Lung microvascular endothelial cell (primary cell): Measurements from ENCODE around the gene NUP210L. TPM values are rescaled to one million over a fixed set of nuclear protein-coding genes. Genes with fewer than 3 reads are reported as not detected.
"Not testable (repeated sequence)": the region's sequence is repeated elsewhere in the genome, so short reads cannot be mapped to it uniquely, and the experiment has no call there.

Source experiments
- DNase-seq, 2 donors: peaks; one replicate each; pipeline versions ENCODE4 v3.0.0 to v3.0.0-alpha.2; 2010; ENCODE audit warnings: low read depth in 2 of 2
- total RNA-seq: library from RNA; depleted of rRNA; stranded (reverse); fragments of >200 nt; gene quantifications from 2 replicates; pipeline ENCODE4 v1.2.1, GENCODE V29; 2014

The NUP210L gene
- total RNA-seq, 1 donor from 2014 or later: 0.20 TPM

DNA sequence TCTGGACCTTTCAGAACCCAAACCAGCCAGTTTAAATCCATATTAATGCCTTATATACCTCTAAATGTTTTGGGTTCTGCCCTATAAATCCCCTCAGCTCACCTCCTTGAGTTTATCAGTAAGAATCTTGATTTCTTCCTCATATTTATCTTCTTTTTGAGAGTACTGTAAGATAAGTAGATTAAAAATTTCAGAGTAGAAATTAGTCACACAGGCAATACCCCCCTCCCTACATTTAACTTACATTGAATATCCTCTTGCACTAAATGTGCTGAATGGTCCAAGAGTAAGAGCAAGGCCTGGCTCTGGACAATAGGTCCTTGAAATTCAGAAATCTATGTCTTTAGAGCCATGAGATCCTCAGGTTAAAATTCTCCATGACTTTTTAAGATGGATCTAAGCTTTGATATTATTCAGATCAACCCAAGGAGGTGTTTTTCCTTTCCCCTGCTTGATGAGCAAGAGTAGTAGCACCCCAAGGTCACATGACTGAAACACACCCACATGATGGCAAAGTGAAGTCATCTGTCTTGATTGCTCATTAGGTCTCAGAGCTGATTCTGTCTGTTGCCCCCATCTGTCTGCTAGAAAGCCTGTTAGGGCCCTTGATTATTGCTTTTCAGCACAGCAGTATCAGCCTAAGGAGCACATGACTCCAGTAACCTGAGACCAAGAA is 15.8 kb upstream of the NUP210L start:
- DNase-seq: no peak

DNA sequence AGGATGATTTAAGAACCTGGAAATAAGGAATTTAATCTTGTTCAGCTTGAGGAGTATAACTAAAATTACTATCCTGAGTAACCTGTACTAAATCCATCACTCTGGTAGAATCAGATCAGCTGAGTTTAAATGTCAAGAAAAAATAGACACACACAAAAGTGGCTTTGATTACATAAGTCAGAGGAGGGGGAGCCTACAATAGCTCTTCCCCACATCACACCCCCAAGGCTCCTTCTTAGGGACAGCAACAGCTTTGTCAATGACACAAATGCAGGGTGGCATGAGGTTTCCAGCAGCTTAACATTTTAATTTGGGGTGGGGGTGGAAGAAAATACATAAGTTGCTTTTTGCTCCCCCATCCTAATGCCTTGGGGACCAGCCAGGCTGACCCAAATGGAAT is 12.6 kb upstream of the NUP210L start:
- DNase-seq: no peak

DNA sequence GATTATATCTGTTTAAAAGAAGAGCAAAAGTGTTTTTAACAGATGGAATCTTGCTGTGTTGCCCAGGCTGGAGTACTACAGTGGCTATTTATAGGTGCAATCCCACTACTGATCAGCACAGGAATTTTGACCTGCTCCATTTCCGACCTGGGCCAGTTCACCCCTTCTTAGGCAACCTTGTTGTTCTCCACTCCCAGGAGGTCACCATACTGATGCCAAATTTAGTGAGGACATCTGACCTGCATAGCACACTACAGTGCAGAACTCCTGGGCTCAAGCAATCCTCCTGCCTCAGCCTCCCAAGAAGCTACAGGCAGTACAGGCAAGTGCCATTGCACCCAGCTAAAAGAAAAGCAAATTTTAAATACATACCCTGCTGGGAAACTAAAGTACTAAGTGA is 11.3 kb upstream of the NUP210L start:
- no peak for DNase-seq

DNA sequence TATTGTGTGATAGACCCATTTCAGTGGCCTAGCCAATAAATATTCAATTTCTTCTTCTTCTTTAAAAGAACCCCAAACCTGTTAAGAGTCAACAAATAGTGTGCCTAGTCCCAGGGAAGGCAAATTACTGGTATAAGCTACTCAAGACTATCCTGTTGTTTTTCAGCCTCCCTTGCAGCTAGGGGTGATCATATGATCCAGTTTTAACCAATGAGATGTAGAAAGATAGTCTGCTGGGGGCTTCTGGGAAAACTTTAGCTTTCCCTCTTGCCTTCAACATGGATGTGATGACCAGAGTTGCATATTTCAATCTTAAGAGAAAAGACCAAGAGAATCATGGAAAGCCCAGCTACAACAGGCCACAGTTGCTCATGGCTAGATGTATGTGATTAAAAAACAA is 4.7 kb upstream of the NUP210L start:
- DNase-seq: no peak

DNA sequence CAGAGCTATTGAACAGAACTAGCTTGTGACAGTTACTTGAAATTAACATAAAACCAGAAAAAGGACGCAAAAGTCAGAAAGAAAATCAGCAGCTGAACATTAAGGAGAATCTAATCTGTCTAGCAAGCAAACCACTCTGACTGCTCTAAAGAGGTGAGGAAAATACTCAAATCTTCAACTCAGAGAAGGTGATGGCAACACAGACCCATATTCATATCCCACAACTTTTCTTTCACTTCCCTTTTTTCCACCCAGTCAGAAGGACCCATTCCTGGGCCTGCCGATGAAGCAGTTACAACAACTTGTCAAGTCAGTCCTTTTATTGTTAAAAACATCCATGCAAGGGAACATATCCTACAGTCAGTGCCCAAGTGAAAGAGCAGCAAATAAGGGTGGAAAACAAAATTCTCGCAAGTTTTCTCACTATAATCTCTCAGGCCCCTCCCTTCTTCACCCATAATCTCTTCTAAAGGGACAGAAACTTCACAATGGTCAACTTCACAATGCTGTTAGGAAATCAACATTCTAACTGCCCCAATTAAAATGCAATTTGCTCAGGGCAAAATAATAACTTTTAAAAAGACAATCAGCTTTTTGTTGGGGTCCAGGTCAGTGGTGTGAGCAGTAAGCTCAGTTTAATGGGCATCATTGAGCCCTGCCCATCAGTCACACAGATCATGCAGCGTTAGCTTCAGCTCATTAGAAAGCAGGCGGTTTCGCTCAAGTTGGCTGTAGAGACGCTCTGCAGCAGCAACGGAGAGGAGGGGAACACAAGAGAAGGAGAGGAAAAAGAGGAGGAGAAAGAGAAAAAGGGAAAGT is 3.6 kb upstream of the NUP210L start:
- DNase-seq: no peak

DNA sequence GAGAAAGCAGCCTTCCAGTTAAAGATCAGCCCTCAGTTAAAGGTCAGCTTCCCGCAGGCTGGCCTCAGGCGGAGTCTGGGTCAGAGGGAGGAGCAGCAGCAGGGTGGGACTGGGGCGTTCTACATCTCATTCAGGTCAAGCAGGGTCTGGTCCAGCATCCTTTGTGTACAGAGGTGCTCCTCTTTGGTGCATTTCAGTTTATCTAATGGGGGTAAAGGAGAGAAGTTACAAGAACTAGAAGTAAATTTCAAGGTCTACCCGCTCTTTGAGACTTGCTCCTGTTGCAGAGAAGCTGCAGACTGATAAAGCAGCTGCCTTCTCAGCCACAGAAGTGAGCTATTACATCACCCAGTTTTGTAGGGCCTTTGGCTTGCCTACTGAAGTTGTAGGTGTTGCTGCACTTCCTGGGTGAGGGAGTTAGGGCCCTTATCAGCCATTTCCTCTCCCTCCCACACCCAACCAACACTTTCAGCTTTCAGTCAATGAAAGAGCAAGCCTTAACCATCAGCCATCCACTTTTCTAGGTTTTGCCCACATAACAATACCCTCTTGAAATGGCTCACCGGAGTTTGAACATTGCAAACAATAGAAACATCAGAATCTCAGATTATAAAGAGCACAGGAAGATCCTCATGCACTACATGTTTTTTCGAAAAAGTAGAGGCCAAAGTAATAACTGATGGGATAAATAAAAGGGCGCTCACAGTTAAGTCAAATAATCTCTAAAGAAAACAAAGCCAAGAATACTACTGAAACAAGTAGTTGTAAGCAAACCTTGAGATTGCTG is 2.8 kb upstream of the NUP210L start:
- DNase-seq: no peak

DNA sequence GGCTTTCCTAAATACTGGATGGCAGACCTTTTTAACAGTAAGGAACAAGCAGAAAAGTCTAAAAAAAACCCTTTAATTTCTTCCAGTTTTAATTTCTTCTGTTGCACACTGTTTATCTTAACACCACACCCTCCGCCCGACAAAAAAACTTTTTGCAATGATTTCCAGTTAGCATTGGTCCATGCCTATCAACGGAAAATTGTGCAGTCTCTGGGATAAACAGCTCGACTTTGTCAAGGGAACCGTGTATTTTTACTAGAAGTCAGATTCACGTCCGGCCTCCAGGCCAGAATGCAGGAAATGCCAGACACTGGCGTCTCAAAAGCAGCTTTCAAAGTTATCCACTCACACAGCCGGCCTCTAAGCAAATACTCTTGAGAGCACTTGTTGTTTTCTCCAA is 378 bp upstream of the NUP210L start:
- peak; percentile 92 to 93 for DNase-seq

DNA sequence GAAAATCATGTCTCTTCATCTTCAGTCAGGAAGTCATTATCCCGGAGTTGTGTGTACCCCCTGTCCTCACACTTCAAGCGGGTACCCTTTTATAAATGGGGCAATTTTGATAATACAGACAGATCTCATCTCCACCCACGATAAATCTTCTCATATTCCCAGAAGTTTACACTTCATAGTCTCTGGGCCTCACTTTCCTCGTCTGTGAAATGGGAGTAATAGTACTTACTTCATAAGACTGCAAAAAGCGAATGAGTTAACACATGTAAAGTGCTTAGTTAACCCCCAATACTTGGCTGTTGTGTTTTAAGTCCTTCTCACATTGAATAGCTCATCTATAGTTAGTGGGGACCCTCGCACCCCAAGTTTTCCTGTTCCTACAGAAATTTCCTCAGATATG is 820 bp downstream of the NUP210L start:
- no peak for DNase-seq

DNA sequence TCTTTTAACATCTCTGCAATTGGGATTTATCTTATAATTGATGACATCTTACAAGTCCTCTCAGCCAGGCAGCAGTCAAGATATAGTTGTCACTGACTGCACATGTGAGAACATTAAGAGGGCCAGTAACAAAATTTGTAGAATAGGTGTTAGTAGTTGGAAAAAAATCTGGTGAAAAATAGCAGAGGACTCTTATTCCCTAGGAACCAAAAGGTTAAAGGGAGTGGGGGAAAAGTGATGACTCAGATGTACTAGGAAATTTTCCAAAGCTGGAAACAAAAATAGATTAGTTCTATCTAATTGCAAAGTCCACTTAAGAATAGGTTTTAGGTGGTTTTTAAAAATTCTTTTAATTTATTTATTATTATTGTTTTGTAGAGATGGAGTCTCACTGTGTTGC is 3.6 kb downstream of the NUP210L start:
- peak in 1 of 2 donors; percentile 50 for DNase-seq

DNA sequence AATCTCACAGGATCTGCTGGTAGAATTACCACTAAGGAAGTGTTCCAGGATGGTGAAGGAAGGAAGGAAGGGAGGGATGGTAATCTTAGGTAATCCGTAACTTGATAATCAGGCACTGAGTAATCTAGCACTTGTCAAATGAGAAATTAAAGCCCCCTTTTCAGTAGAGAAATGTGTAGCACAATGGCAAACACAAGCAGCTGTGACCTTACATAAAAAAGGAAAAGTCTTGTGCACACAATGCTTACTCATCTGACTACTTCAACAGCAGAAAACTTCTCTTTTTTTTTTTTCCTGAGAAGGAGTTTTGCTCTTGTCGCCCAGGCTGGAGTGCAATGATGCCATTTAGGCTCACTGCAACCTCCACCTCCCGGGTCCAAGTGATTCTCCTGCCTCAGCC is 6.1 kb downstream of the NUP210L start:
- peak; percentile 18 to 49 for DNase-seq

DNA sequence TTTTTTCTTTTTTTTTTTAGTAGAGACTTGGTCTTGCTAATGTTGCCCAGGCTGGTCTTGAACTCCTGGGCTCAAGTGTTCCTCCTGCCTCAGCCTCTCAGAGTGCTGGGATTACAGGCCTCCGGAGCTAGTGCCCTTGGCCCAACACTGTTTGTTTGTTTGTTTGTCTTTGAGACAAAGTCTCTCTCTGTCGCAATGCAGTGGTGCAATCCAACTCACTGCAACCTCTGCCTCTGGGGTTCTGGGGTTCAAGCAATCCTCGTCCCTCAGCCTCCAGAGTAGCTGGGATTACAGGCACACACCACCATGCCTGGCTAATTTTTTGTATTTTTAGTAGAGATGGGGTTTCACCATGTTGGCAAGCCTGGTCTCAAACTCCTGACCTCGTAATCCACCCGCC is 7.4 kb downstream of the NUP210L start:
- DNase-seq: not testable (repeated sequence)

DNA sequence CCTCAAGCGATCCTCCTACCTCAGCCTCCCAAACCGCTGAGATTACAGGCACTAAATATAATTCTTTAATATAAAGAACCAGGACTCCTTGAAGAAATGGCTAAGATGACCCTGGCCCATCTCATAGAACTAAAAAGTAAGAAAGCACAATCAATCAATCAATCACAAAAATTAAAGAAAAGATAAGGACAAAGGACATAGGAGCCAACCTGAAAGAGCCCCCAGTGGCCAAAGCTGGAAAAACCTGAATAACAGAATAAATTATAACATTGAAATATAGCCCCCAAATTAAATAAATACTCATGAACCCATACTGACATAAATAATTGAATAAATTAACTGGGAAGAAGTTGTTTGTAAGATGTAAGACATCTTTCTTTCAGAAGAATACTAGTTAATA is 8.9 kb downstream of the NUP210L start:
- peak in 1 of 2 donors; percentile 25 for DNase-seq

DNA sequence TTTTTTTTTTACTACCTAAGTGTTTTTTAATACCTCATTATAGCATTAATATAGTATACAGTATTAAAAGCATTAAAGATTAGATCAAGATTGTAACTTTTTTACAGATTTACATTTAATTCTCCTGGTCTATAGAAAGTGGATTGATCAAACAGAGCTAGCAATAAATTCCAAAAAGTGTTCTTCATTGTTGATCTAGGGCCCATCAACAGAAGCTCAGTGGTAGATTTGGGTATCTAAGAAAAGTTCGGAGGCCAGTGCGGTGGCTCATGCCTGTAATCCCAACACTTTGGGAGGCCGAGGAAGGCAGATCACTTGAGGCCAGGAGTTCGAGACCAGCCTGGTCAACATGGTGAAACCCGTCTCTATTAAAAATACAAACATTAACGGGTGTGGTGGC is 12.5 kb downstream of the NUP210L start:
- no peak for DNase-seq

DNA sequence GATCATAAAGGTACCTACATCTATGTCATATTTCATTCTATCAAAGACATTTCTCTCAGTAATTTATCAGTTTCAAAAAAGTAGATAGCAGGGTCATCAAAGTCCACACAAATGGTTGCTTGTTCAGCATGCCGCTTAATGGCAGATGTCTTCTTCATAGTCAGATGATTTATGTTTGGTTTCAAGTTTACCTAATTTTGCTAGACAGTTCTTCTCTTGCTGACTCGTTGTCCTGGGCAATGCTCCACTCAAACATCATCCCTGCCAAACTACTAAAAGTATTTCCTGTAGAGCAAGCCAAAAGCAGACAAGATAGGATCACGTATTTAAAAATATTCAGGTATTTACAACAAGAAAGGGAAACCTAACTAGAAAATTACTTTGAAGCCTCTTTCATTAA is 13.6 kb downstream of the NUP210L start:
- peak; percentile 8 to 87 for DNase-seq

DNA sequence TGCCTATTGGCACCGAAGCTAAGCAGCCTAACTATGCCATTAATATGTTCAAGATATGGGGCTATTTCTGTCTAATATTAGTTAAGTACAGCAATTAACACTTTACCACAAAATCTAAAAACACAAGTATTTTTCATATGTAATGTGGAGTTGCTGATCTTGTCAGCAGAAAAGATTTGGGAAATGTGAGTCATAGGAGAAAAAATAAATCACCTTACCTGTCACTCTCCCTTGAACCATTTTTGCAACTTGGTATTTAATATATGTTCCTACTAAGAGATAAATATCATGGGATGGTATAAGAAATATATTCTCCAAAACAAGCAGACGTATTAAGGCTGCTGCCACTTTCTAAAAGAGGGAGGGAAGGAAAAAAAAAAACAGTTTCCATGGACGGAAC is 17.0 kb downstream of the NUP210L start:
- no peak for DNase-seq

DNA sequence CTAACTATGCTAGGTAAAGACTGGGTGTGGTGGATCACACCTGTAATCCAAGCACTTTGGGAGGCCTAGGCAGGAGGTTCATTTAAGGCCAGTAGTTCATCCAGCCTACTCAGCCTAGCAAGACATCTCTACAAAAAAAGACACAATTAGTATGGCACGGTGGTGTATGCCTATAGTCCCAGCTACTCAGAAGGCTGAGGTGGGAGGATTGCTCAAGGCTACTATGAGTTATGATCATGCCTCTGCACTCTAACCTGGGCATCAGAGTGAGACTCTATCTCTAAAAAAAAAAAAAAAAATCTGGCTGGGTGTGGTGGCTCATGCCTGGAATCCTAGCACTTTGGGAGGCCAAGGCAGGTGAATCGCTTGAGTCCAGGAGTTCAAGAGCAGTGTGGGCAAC is 21.6 kb downstream of the NUP210L start:
- no peak for DNase-seq

DNA sequence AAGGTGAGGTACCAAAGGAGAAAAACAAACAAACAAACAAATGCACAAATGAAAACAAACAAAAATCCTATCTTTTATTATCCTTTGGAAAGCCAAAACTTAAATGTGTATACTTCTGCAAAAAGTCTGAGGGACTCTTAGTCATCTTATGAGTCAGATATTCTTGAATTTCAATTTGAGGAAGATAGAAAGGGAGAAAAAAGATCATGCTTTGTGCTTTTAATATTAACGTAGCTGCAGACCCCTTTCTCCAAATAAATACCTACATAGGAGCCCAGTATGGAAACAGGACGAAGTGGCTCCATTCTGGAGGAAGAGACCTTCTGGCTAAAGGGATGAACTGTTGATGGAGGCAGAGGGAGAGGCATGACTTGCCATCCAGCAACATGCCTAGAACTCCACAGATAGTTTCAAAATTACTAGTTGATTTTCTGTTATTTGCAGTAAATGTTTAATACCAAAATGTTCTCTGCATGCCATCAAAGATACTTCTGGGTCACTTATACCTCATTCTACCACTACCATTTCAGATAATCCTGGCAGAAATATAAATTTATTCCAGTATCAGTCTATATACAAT is 25.4 kb downstream of the NUP210L start:
- DNase-seq: no peak

DNA sequence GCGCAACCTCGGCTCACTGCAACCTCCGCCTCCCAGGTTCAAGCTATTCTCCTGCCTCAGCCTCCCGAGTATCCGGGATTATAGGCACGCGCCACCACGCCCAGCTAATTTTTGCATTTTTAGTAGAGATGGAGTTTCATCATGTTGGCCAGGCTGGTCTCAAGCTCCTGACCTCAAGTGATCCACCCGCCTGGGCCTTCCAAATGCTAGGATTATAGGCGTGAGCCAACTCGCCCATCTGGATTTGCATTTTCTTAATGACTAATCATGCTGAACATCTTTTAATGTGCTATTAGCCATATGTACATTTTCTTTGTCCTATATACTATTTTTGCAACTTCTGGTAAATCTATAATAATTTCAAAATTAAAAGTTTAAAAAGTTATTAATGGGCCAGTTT is 31.7 kb downstream of the NUP210L start:
- not testable (repeated sequence) for DNase-seq

DNA sequence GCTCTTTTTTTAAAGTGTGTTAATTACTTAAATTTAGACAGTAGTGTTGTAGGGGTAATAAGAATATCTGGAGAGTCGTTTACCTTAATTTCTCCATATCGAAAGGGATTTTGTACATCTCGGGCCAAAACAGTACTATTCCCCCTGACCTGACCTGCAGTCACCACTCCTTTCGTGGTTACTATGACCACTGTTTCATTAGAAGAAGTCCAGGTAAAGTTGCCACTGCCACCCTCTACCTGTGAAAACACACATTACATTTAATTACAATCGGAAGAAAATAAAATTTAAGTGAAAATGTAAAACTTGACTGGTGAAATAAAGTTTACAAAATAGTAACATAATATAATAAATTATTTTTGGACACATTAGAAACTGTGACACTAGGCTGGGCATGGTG is 37.2 kb downstream of the NUP210L start:
- no peak for DNase-seq

DNA sequence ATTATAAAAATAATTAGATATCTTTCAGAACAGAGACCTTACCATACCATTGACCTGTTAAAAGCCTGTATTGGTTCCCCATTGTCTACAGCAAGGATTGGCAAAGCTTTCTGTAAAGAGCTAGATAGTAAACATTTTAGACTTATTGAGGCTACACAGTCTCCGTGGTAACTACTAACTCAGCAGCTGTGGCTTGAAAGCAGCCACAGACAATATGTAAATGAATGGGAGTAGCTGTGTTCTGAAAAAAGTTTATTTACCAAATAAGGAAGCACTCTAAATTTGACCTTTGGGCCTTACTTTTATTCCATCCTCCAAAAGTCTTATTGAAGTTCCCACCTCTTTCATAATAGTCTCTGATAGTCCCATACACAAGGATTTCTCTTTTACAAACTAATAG is 39.7 kb downstream of the NUP210L start:
- no peak for DNase-seq

DNA sequence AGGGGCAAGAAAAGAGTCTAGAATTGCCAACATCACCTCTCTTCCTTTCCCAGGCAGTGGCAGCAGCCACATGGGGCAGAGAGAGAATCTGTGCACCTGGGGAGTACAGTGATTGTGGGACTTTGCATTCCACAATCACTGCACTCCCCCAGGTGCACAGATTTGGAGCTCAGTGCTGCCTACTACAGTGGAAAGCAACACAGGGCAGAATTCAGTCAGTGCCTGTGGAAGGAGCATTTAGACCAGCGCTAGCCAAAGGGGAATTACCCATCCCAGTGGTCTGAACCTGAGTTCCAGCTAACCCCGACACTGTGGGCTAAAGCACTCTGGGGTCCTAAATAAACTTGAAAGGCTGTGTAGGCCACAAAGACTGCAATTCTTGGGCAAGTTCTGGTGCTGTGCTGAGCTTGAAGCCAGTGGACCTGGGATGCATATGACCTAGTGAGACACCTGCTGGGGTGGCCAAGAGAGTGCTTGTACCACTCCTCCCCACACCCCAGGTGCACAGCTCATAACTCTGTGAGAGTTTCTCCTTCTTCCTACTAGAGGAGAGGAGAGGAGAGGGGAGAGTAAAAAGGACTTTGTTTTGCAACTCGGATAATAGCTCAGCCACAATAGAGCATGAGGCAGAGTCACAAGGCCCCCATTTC is 50.3 kb downstream of the NUP210L start:
- no peak for DNase-seq
